NB4 (cell line): ENCODE data around the gene SH3BGRL3.

ENCODE experiments used
- DNase-seq: peaks from one replicate; pipeline ENCODE4 v3.0.0; 2010; ENCODE audit warnings: low read depth
- H3K4me3 ChIP-seq: one replicate; pipeline ENCODE4 v1.5.1; 2011; ENCODE audit warnings: mild to moderate bottlenecking, low read depth, low read length, moderate library complexity
- MYC ChIP-seq: IDR thresholded peaks from 2 replicates; pipeline ENCODE4 v1.6.1; 2011; ENCODE audit warnings: low read depth, low read length
- POLR2A ChIP-seq: IDR thresholded peaks from 2 replicates; pipeline ENCODE4 v1.6.1; 2011; ENCODE audit warnings: mild to moderate bottlenecking; ENCODE audit not compliant: insufficient read length; ENCODE audit errors: extremely low read depth
- TF ChIP-seq, protein P1 (sequence below): IDR thresholded peaks from one replicate; pipeline ENCODE4 v1.5.1; 2012; ENCODE audit warnings: low read depth, low read length
- TF ChIP-seq, protein P2 (sequence below): IDR thresholded peaks from 2 replicates; pipeline ENCODE4 v1.6.1; 2011; ENCODE audit warnings: low read depth, low read length

Gene SH3BGRL3

DNA sequence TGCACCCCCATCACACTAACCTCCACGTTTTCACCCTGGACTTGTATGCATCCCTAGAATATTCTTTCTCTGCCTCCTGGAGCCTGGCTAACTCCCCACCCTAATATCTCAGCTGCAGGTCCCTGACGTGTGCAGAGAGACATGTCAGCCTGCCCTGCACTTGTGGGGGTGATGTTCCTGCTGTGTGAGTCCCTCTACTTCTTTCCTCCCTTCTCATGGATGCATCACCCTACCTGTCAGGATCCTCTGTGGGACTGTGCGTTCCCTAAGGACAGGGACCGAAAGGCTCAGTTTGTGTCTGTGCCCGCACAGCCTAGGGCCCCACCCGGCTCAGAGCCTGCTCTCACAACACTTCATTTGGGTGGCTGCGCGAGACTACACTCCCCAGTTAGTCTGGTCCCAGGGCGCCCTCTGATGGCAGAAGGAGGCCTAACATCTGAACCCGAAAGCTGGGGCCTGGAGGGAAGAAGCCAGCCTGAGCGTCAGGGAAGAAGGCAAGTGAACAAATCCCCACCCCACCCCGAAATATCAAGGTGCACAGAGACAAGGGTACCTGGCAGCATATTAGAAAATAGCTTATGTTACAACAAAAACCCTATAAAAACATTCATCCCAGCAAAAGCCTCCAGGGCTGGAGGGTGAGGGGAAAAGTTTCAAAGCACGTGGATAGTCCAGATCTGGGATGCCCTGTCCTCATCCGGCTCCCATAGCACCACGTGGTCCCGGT, 41.6 kb downstream of the SH3BGRL3 start:
- H3K4me3 ChIP-seq, result no peak overlapping the region
- DNase-seq, result peak; percentile 86
- TF ChIP-seq POLR2A (no peak), MYC (peak; percentile 33; the same call in 1 of the 2 replicates)
- TF ChIP-seq, protein P1, sequence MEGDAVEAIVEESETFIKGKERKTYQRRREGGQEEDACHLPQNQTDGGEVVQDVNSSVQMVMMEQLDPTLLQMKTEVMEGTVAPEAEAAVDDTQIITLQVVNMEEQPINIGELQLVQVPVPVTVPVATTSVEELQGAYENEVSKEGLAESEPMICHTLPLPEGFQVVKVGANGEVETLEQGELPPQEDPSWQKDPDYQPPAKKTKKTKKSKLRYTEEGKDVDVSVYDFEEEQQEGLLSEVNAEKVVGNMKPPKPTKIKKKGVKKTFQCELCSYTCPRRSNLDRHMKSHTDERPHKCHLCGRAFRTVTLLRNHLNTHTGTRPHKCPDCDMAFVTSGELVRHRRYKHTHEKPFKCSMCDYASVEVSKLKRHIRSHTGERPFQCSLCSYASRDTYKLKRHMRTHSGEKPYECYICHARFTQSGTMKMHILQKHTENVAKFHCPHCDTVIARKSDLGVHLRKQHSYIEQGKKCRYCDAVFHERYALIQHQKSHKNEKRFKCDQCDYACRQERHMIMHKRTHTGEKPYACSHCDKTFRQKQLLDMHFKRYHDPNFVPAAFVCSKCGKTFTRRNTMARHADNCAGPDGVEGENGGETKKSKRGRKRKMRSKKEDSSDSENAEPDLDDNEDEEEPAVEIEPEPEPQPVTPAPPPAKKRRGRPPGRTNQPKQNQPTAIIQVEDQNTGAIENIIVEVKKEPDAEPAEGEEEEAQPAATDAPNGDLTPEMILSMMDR, result peak; percentile 68
- TF ChIP-seq, protein P2, sequence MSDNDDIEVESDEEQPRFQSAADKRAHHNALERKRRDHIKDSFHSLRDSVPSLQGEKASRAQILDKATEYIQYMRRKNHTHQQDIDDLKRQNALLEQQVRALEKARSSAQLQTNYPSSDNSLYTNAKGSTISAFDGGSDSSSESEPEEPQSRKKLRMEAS, result no peak; the same call in 1 of the 2 replicates

DNA sequence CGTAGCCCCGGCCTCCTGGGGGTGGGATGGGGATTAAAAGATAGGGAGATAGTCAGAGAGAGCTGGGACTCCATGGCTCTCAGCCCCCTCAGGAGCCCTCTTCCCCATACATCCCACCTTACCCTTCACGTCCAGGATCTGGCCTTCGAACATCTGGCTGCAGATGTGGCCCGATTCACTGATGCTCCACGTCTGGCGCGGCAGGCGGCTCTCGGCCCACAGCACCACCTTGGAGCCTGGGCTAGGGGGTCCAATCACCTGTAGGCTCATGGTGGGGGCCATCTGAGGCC, 42.1 kb downstream of the SH3BGRL3 start:
- DNase-seq, result no peak
- no peak overlapping the region for H3K4me3 ChIP-seq
- TF ChIP-seq MYC, result no peak
- TF ChIP-seq, protein P1, result no peak
- TF ChIP-seq POLR2A, result no peak
- TF ChIP-seq, protein P2, result no peak

DNA sequence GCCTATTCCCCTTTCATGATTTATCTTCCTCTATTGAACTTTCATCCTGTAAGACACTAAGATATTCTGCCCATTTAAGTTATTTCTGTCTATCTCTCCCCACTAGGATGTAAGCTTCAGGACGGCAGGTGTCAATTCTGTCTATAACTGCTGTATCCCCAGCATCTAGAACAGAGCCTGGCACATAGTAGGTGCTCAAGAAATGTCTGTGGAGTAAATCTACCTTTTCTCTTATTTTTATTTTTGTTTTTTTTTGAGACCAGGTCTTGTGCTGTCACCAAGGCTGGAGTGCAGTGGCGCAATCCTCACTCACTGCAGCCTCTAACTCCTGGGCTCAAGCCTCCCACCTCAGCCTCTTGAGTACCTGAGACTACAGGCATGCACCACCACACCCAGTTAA, 43.5 kb downstream of the SH3BGRL3 start:
- TF ChIP-seq POLR2A (no peak), MYC (no peak)
- TF ChIP-seq, protein P2, result no peak
- TF ChIP-seq, protein P1, result no peak
- H3K4me3 ChIP-seq, result no peak overlapping the region
- DNase-seq, result no peak

DNA sequence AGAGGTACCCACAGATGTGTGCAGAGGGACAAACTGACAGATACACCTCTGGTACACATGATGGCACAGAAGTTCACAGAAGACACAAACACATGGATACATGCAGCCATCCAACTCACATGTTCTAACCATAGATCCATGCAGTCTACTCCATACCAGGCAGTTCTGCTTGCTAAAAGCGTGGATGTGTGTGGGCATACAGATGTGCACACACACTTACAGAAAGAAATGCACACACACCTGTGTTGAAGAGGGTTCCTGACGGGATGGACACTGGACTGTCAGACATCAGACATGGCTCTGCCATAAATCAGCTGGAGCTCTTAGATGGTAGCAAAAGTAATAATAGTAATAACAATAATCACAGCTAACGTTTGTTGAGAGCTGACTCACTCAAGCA, 44.7 kb downstream of the SH3BGRL3 start:
- TF ChIP-seq POLR2A (no peak), MYC (no peak)
- TF ChIP-seq, protein P2, result no peak
- TF ChIP-seq, protein P1, result no peak
- DNase-seq, result no peak
- H3K4me3 ChIP-seq, result no peak overlapping the region

DNA sequence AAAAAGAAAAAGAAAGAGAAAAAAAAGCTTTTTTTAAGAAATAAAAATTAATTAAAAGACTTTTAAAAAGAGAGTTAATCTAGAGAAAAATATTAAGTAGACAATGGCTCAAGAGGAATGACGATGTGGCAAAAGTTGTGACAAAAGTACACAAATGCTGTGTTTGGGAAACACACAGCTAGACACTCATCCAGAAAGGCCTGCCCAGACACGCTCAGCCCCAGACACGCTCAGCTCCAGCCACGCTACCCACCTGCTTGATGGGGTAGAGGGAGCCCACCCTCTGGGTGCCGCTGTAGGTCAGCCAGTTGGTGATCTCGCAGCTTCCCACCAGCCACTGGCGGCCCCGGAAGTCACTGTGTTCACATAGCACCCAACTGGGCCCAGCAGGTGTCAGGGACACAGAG, 48.1 kb downstream of the SH3BGRL3 start:
- no peak for DNase-seq

More for the DNA sequence above, 48.1 kb downstream of the SH3BGRL3 start:
- TF ChIP-seq MYC (no peak), POLR2A (no peak)
- TF ChIP-seq, protein P1, result no peak
- TF ChIP-seq, protein P2, result no peak
- H3K4me3 ChIP-seq, result no peak overlapping the region
